ENCODE data around the gene NOL8.

NOL8 gene

GRCh38 chr9:92266486-92266885, 58.7 kb downstream of the NOL8 start:
- DNase-seq (ENCODE audit: low read depth in 2 of 2), result no peak

GRCh38 chr9:92265154-92265553, 60.0 kb downstream of the NOL8 start:
- DNase-seq (ENCODE audit: low read depth in 2 of 2), result no peak

GRCh38 chr9:92263131-92263530, 62.0 kb downstream of the NOL8 start:
- DNase-seq (ENCODE audit: low read depth in 2 of 2), result no peak

GRCh38 chr9:92257327-92257726, 67.8 kb downstream of the NOL8 start:
- no peak for DNase-seq (ENCODE audit: low read depth in 2 of 2)

GRCh38 chr9:92254381-92255337, 70.5 kb downstream of the NOL8 start:
- no peak for DNase-seq (ENCODE audit: low read depth in 2 of 2)

GRCh38 chr9:92253656-92254055, 71.5 kb downstream of the NOL8 start:
- no peak for DNase-seq (ENCODE audit: low read depth in 2 of 2)

GRCh38 chr9:92247981-92248380, 77.2 kb downstream of the NOL8 start:
- DNase-seq (ENCODE audit: low read depth in 2 of 2), result no peak

Measured in activated CD4-positive, alpha-beta T cell treated with anti-CD3 and anti-CD28 coated beads for 24 hours (primary cell).